Brain microvascular endothelial cell (primary cell): ENCODE measurements around the gene GIMAP6.
"Not testable (repeated sequence)": the region's sequence is repeated elsewhere in the genome, so short reads cannot be mapped to it uniquely, and the experiment has no call there.

Experiments
- DNase-seq: peaks from one replicate; pipeline ENCODE4 v3.0.0-alpha.2; 2020
- H3K27ac ChIP-seq: fragments of 250-450 bp; sonication (Bioruptor Pico); 2 replicates; pipeline ENCODE4 v1.5.1; 2020; ENCODE audit warnings: mild to moderate bottlenecking, moderate library complexity
- H3K27me3 ChIP-seq: fragments of 250-450 bp; sonication (Bioruptor Pico); replicated peaks from 2 replicates; pipeline ENCODE4 v1.5.1; 2020; ENCODE audit warnings: mild to moderate bottlenecking
- H3K36me3 ChIP-seq: fragments of 250-450 bp; sonication (Bioruptor Pico); replicated peaks from 2 replicates; pipeline ENCODE4 v1.5.1; 2020; ENCODE audit warnings: mild to moderate bottlenecking
- H3K4me3 ChIP-seq: 2 replicates; pipeline ENCODE4 v1.5.1; 2011; ENCODE audit warnings: low read depth, mild to moderate bottlenecking, control low read depth, low read length, moderate library complexity
- CTCF ChIP-seq: IDR thresholded peaks from 2 replicates; pipeline ENCODE4 v1.5.1; 2011; ENCODE audit warnings: low read depth, mild to moderate bottlenecking, moderate library complexity, low read length, control low read depth, inconsistent platforms; ENCODE audit errors: missing control alignments
- in situ Hi-C: cut with HindIII; loops from 2 replicates; pipeline ENCODE4 v1.10.0; 2017; ENCODE audit warnings: low sequenced_read_pairs, low pct_ligation_motif_present

Gene GIMAP6

GRCh38 chr7:150587551-150587950 is 44.6 kb downstream of the GIMAP6 start:
- in situ Hi-C loops, result no loop called here
- H3K27ac ChIP-seq, result no peak overlapping the region
- DNase-seq, result no peak

DNA sequence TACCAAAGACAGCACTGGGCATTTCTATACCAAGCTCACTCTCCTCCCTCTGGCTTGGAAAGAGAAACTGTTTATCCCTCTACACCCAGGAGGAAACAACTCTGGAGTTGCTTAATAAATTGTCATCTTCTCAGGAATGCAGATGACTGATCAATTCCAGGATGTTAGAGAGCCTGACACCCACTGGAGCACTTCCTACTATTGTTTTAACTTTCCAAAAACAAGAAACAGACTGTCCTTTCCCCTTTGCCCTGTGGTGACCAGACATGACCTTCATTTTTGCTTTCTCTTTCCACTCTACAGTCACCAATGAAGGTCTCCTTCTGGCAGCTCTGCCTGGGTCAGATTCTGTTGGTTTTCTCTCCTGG is 45.4 kb downstream of the GIMAP6 start:
- Histone ChIP-seq H3K27ac (no peak overlapping the region), H3K36me3 (no peaks in the 10 kb centered on the region), H3K27me3 (no peaks in the 10 kb centered on the region), H3K4me3 (no peak overlapping the region)
- TF ChIP-seq CTCF, result no peak
- DNase-seq, result no peak
- in situ Hi-C loops, result no loop called here

More at GRCh38 chr7:150587551-150587950, 44.6 kb downstream of the GIMAP6 start:
- H3K4me3 ChIP-seq, result no peak overlapping the region
- no peaks in the 10 kb centered on the region for H3K27me3 ChIP-seq
- no peak for TF ChIP-seq CTCF
- no peaks in the 10 kb centered on the region for H3K36me3 ChIP-seq

DNA sequence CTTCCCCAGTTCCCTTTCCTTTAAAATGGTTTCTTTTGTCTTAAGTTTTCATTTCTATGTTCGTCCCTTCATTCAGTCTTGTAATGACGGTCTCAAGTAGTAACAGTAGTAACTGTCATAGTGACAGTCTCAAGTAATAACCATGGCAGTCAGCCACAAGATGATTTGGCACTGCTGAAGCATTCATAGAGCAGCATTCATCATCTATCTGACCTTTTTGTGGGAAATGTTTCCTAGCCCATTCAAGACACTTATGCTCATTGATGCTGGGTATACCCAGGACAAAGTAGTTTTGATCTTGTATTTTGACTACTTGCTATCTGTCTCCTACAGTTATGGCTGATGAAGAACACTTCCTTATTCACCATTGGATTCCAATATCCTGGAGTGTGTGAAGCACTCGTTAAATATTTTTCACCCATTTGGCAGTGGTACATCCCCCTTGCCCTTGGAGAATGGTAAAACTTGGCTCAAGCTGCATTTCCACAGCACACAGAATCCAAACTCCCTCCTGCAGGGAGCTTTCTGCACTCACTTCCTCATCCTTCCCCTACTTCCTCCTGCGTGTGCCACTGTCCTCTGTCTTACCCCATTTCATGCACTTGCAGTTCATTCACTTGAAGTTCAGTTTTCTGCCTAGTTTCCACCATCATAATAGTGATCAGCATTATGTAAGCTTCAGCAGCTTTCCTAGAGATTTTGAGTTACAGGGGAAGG is 46.0 kb downstream of the GIMAP6 start:
- in situ Hi-C loops, result no loop called here
- DNase-seq, result no peak
- Histone ChIP-seq H3K27ac (no peak overlapping the region), H3K36me3 (no peaks in the 10 kb centered on the region), H3K27me3 (no peaks in the 10 kb centered on the region), H3K4me3 (no peak overlapping the region)
- no peak for TF ChIP-seq CTCF

- Histone ChIP-seq H3K36me3 (no peaks in the 10 kb centered on the region), H3K4me3 (no peak overlapping the region), H3K27me3 (no peaks in the 10 kb centered on the region), H3K27ac (no peak overlapping the region)
- in situ Hi-C loops, result no loop called here
- no peak for TF ChIP-seq CTCF
- DNase-seq, result no peak
These were observed 47.0 kb downstream of the GIMAP6 start for GRCh38 chr7:150585199-150585598.

- H3K36me3 ChIP-seq, result no peaks in the 10 kb centered on the region
- in situ Hi-C loops, result no loop called here
- H3K27ac ChIP-seq, result no peak overlapping the region
- H3K27me3 ChIP-seq, result no peaks in the 10 kb centered on the region
- no peak for TF ChIP-seq CTCF
- DNase-seq, result no peak
- H3K4me3 ChIP-seq, result no peak overlapping the region
These were observed 51.4 kb downstream of the GIMAP6 start for GRCh38 chr7:150580638-150581394.

DNA sequence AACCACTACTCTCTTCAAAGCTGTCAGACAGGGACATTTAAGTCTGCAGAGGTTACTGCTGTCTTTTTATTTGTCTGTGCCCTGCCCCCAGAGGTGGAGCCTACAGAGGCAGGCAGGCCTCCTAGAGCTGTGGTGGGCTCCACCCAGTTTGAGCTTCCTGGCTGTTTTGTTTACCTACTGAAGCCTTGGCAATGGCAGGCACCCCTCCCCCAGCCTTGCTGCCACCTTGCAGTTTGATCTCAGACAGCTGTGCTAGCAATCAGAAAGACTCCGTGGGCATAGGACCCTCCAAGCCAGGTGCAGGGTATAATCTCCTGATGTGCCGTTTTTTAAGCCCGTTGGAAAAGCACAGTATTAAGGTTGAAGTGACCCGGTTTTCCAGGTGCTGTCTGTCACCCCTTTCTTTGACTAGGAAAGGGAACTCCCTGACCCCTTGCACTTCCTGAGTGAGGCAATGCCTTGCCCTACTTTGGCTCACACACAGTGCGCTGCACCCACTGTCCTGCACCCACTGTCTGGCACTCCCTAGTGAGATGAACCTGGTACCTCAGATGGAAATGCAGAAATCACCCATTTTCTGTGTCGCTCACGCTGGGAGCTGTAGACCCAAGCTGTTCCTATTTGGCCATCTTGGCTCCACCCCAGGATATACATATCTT is 52.1 kb downstream of the GIMAP6 start:
- H3K27ac ChIP-seq, DNase-seq, in situ Hi-C loops, H3K36me3 ChIP-seq, H3K4me3 ChIP-seq, H3K27me3 ChIP-seq: not testable (repeated sequence)
